Lower lobe of right lung (tissue), 2 donors: ENCODE data around the gene CLIP4. TPM values are rescaled to one million over a fixed set of nuclear protein-coding genes. Genes with fewer than 3 reads are reported as not detected.

Source experiments
- ATAC-seq, 2 donors: fragments of 200-7000 bp; cut with Tn5 transposase; one replicate each; pipeline ENCODE4 v1.9.1; 2020 to 2022; ENCODE audit warnings: mild to moderate bottlenecking in 2 of 2, moderate library complexity in 2 of 2
- DNase-seq: peaks from one replicate; pipeline ENCODE4 v3.0.0-alpha.2; 2020
- H3K27ac ChIP-seq: fragments of 200-600 bp; one replicate; pipeline ENCODE4 v1.8.0; 2022
- H3K27me3 ChIP-seq: fragments of 200-600 bp; one replicate; pipeline ENCODE4 v1.8.0; 2022; ENCODE audit warnings: low read depth
- H3K36me3 ChIP-seq: fragments of 200-600 bp; one replicate; pipeline ENCODE4 v1.8.0; 2022; ENCODE audit warnings: mild to moderate bottlenecking
- H3K4me1 ChIP-seq: fragments of 200-600 bp; one replicate; pipeline ENCODE4 v1.8.0; 2022
- H3K4me3 ChIP-seq: fragments of 200-600 bp; one replicate; pipeline ENCODE4 v1.8.0; 2022; ENCODE audit warnings: mild to moderate bottlenecking
- H3K9me3 ChIP-seq: fragments of 200-600 bp; one replicate; pipeline ENCODE4 v1.8.0; 2022
- CTCF ChIP-seq: fragments of 200-600 bp; IDR thresholded peaks from one replicate; pipeline ENCODE4 v1.8.0; 2022; ENCODE audit warnings: antibody characterized with exemption, mild to moderate bottlenecking
- intact Hi-C: fragments of 100-400 bp; cut with DNase I; formaldehyde crosslinking; loops from one replicate; pipeline ENCODE4 v1.11.0; 2022
- total RNA-seq: library from RNA; stranded (reverse); fragmentation: NEBNext Ultra II Directional; extraction: Animal tissue kit (Norgen Biotek cat#: 25700); gene quantifications from one replicate; pipeline ENCODE4 v1.2.1, GENCODE V29; 2021
- donor health status: DM: no; HTN: yes; CAD: no; lungs with severe emphysema.

The CLIP4 gene
- total RNA-seq, 1 donor from 2014 or later: 64.6 TPM

- DNase-seq: no peak
- Histone ChIP-seq H3K27ac (no peak overlapping the region), H3K27me3 (no peaks in the 10 kb centered on the region), H3K4me3 (no peak overlapping the region), H3K9me3 (no peaks in the 10 kb centered on the region), H3K4me1 (no peaks in the 10 kb centered on the region), H3K36me3 (peaks cover 4% of the 10 kb centered on the region)
- TF ChIP-seq CTCF: no peak
- ATAC-seq: no peak
- intact Hi-C loops: no loop called here
Observed at GRCh38 chr2:29193111-29193510, 77.9 kb downstream of the CLIP4 start.

- ATAC-seq: no peak
- intact Hi-C loops: no loop called here
- Histone ChIP-seq H3K4me1 (no peaks in the 10 kb centered on the region), H3K4me3 (no peak overlapping the region), H3K27me3 (no peaks in the 10 kb centered on the region), H3K36me3 (no peaks in the 10 kb centered on the region), H3K9me3 (no peaks in the 10 kb centered on the region), H3K27ac (no peak overlapping the region)
- no peak for DNase-seq
- no peak for TF ChIP-seq CTCF
Observed at GRCh38 chr2:29193681-29194080, 78.5 kb downstream of the CLIP4 start.

GRCh38 chr2:29195796-29196195, 80.6 kb downstream of the CLIP4 start:
- TF ChIP-seq CTCF: no peak
- H3K4me1 ChIP-seq: no peaks in the 10 kb centered on the region
- intact Hi-C loops: no loop called here
- H3K9me3 ChIP-seq: no peaks in the 10 kb centered on the region
- no peaks in the 10 kb centered on the region for H3K27me3 ChIP-seq
- no peak for DNase-seq
- H3K27ac ChIP-seq: no peak overlapping the region
- ATAC-seq: no peak
- no peaks in the 10 kb centered on the region for H3K36me3 ChIP-seq
- H3K4me3 ChIP-seq: no peak overlapping the region

GRCh38 chr2:29196792-29197788, 81.9 kb downstream of the CLIP4 start:
- Histone ChIP-seq H3K4me1 (no peaks in the 10 kb centered on the region), H3K27ac (no peak overlapping the region), H3K4me3 (no peak overlapping the region), H3K36me3 (no peaks in the 10 kb centered on the region), H3K9me3 (no peaks in the 10 kb centered on the region), H3K27me3 (no peaks in the 10 kb centered on the region)
- peak; percentile 73 for TF ChIP-seq CTCF
- peak; percentile 67 for DNase-seq
- intact Hi-C loops: no loop called here
- ATAC-seq: peak; percentile 90 to 93

- Histone ChIP-seq H3K4me3 (no peak overlapping the region), H3K36me3 (no peaks in the 10 kb centered on the region), H3K4me1 (no peaks in the 10 kb centered on the region), H3K9me3 (no peaks in the 10 kb centered on the region), H3K27ac (no peak overlapping the region), H3K27me3 (no peaks in the 10 kb centered on the region)
- no peak for TF ChIP-seq CTCF
- intact Hi-C loops: no loop called here
- no peak for DNase-seq
- no peak for ATAC-seq
Observed at GRCh38 chr2:29201979-29202378, 86.8 kb downstream of the CLIP4 start.
